ENCODE results near the gene APBB2.
"Not testable (repeated sequence)": the region's sequence is repeated elsewhere in the genome, so short reads cannot be mapped to it uniquely, and the experiment has no call there.

APBB2 gene

DNA sequence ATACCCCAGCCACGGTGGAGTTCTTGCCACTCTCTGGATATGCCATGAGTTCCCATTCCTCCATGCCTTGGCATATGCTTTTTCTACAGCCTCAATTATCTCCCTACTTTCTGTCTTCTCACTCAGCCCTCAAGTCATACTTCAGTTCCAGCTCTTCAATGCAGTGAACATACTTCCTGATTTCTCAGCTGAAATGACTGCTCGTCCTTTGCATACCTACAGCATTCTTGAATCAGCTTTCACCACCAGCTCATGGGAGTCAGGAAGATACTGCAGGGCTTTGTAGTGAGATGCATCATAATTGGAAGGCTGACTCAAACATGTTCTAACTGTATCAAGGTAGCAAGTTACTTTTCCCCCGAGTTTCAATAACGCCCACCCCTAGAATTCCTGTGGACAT, 118.4 kb downstream of the APBB2 start:
- DNase-seq: no peak

DNA sequence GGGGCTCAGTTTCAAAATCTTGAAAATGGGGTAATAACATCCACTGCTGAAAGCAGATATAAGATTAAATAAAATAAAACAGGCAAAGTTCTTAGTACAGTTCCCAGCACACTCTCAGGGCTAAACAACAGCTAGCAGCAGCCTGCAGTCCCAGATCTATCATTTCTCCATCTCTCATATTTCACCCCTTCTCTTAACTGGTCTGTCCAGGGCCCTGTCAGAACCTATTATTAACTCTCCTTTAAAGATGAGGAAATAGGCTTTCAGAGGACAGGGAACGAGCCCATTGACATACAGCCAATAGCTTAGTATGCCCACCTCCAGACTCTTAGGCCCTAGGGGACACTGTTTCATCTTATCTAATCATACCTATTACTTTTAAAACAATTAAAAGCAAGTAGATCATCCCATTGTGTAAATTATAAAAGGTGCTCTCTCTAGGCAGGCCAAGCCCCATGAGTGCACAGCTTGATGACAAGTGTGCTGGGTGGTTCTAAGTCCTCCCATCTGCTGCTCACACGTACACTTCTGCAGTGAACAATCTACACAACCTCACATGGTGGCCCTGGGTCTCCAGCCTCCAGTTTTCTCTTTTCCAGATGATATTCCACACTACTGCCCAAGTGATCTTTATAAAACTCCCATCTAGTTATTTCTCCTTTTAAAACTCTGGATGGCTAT, 119.0 kb downstream of the APBB2 start:
- no peak for DNase-seq

DNA sequence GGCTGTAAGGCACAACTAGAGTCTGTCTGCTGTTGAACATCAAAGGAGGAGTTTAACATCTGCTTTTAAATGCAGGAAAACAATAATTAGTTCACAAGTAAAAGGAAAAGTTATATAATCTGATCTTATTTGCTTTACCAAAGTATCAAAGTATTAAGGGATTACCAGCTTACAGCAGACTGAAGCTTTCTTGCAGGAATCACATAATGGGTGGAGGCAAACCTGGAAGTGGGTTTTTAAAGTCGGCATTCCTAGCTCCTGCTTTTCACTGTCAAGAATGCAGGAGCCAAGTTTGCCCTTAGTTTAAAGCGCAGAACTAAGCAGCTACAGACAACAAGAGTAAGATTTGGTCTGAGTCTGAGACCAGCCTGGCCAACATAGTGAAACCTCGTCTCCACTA, 122.2 kb downstream of the APBB2 start:
- DNase-seq: no peak

DNA sequence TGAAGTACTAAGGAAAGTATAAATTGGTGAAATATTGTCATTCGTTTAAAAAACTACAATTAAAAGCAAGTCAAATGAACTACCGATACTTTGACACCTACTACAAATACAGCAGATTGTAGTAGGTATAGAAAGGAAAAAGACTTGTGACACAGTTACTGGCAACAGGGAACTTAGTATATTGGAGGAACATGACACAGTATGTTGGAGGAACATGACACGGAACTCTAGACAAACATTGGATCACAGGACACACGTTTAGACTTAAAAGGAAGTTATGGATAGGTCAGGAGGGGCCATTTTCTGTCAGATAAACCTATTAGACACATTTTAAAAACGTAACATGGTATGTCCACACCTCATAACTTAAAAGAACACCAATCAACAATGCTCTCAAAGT, 132.5 kb downstream of the APBB2 start:
- no peak for DNase-seq

DNA sequence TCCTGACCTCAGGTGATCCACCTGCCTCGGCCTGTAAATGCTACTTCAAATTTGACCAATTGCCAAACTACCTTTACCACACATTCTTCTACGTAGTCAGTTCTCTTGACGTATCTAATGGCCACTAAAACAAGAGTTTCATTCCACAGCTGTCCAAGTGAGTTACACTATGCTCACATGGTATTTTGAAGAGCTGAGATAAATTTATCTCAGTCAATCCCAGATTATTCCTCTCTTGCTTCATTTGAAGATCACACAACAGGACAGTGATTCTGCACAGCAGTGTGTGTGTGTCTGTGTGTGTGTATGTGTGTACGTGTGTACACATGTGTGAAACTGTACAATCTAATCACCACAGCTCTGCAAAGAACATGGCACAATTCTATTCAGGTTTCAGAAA, 133.4 kb downstream of the APBB2 start:
- DNase-seq: no peak

GRCh38 chr4:41079881-41080560, 134.3 kb downstream of the APBB2 start:
- no peak for DNase-seq

DNA sequence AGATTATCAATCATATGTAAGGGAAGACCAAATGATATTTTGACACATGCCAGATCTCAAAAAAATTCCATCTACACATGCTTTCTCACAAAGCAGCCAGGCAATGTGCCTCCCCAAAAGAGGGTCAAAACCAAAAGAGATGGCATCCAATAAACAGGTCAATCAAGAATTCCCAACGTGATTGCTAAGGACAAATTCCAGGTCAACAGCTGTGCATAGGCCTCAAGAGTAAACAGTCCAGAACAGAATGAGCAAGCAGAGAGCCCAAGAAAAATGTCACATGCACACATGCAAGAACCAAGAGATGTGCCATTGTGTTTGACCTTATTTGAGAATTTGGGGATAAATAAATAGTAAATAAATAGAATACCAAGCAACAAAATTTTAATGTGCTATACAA, 136.7 kb downstream of the APBB2 start:
- DNase-seq: no peak

DNA sequence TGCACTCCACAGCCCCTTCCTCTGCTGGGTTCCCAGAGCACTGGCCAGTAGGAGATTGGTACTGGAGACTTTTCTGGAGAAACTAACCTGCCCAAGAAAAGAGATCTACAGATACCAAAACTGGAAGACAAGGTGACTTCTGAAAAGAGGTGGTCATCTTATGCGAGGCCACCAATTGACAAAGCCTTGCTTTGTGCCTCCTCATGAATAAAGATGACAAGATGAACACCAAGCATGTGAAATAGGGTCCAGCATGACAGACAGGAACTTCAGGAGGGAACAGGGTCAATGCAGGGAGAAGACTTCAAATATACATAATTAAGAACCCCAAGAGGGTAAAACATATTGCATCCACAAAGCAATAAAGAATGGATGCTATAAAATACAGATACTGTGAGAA, 137.9 kb downstream of the APBB2 start:
- no peak for DNase-seq

DNA sequence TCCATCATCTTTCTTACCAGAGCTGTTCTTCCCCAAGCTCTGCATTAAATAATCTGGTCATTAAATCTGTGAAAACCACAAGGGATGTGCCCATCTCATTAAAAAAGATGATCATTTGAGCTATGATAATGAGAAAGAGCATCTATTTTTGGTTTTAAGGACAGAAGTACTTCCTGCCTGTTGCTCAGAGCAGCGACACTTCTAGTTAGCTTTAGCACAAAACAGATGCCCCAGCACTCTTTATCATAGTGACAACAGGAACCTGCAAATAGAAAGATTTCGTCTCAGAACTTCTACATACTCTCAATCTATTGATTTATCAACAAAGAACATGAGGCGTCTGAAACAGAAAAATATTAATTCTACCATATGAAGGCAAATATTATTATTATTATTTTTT, 140.1 kb downstream of the APBB2 start:
- DNase-seq: no peak

DNA sequence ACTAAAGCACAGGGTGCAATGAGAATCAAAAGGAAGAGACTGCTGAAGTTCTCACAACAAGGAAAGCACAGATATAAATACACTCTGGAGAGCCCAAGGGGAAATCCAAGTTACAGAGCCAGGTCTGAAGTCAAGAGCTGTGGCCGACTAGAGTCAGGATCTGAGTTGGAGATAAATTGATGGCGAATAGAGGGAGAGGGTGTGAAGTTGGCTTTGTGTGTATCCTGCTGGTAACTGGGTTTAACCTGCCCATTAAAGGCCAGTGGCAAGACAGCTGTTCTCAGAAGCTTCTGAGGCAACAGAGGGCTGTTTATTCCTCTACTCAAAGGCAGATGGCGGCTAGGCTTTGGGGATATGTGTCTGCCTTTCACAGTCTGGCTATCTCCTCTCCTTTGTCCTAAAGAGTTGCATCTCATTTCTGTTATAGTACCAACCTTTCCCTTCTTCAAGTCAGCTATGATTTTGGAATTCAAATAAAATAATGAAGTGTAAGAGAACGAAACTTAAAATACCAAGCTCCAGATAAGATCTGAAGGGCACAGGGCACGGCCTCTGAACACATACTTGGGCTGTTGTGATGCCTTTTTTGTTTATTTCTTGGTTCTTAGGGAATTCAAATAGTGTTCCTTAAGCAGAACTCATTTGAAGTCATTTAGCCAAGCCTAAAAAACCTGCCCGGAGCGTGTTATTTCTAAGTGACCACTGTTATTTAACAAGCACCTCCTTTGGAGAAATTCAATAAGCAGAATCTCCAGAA, 142.1 kb downstream of the APBB2 start:
- DNase-seq: no peak

GRCh38 chr4:41070516-41071281, 143.6 kb downstream of the APBB2 start:
- no peak for DNase-seq

DNA sequence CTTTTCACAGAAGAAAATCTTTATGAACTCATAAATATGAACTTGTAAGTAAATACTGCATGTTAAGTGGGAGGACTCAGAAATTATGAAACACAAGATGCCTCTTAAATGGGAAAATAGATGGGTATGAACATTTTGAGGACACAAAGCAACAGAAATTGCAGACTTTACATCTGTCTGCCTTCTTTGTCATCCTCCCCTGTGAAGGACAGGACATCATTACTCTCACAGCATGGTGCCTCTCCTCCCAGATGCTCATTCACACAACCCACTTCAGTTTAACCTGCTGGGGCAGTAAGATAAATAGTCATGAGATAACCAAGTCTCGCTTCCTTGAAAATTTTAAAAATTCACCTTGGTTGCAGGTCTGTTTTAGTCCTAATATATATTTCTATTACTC, 144.5 kb downstream of the APBB2 start:
- no peak for DNase-seq

GRCh38 chr4:41069257-41069656, 145.1 kb downstream of the APBB2 start:
- DNase-seq: no peak

DNA sequence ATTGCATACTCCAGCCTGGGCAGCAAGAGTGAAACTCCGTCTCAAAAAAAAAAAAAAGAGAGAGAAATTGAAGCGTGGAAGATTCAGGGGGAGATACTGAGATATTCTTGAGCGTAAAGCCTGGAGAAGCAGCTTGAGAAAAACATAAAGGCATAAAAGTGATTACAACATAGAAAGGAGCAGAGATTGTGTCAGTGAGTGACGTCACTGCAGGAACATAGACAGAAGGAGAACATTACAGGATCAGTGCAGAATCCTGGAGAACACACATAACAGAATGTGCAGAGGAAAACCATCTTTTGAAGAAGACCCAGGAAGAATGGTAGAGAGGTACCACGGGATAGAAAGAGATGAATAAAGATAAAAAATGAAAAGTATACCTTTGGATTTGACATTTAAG, 147.0 kb downstream of the APBB2 start:
- no peak for DNase-seq

DNA sequence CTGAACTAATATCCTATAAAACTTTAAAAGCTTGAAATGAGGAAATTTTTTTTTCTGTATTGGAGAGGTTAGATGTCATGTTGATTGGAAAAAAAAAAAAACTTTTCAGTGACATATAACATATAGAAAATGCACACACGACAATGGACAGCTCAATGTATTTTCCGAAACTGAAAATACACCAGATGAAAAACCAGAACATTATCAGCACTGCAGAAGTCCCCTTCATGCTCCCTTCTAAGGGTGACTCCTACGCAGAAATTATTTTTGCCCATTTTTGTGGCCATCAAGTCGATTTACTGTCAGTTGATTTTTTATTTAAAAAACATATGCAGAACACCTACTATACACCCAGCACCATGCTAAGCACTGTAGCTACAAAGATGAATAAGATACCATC, 148.3 kb downstream of the APBB2 start:
- no peak for DNase-seq

- no peak for DNase-seq
Measured at GRCh38 chr4:41065434-41066006, 148.8 kb downstream of the APBB2 start.

- no peak for DNase-seq
Measured at GRCh38 chr4:41064953-41065352, 149.4 kb downstream of the APBB2 start.

GRCh38 chr4:41061482-41062185, 152.7 kb downstream of the APBB2 start:
- no peak for DNase-seq

GRCh38 chr4:41060352-41061334, 153.7 kb downstream of the APBB2 start:
- DNase-seq: no peak

DNA sequence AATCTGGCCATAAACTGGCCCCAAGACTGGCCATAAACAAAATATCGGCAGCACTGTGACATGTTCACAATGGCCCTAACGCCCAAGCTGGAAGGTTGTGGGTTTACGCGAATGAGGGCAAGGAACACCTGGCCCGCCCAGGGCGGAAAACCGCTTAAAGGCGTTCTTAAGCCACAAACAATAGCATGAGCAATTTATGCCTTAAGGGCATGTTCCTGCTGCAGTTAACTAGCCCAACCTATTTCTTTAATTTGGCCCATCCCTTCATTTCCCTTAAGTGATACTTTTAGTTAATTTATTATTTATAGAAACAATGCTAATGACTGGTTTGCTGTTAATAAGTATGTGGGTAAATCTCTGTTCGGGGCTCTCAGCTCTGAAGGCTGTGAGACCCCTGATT, 154.9 kb downstream of the APBB2 start:
- not testable (repeated sequence) for DNase-seq

DNA sequence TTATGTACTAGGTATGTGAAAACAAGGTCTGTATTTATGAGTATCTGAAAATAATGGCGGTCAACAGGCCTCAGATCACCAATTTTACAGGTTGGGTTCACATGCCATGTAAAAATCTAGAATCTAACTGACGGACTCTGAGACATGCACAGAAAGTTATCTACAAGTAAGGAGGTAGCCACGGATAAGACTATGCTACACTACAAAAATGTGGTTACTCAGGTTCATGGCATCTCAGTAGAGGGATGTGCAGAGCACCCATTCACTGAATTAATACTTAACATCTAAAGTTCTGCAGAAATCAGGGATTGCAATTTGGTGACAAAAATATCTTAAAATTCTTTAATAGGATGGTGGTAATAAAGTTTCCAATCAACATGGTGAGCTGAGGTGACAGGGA, 155.9 kb downstream of the APBB2 start:
- no peak for DNase-seq

Measured in activated naive CD4-positive, alpha-beta T cell treated with Interleukin-2 at 50 U/mL for 16 hours (primary cell).